Measurements from ENCODE around the gene PRKAR1B.

The PRKAR1B gene

GRCh38 chr7:739983-740942 is 13.2 kb upstream of the PRKAR1B start:
- no peak for DNase-seq (ENCODE audit: low read depth, low spot score)

- no peak for DNase-seq (ENCODE audit: low read depth, low spot score)
Measured at GRCh38 chr7:739455-739982, 12.4 kb upstream of the PRKAR1B start.

GRCh38 chr7:738723-739454 is 11.8 kb upstream of the PRKAR1B start:
- DNase-seq (ENCODE audit: low read depth, low spot score): no peak

GRCh38 chr7:738241-738640 is 11.2 kb upstream of the PRKAR1B start:
- no peak for DNase-seq (ENCODE audit: low read depth, low spot score)

- DNase-seq (ENCODE audit: low read depth, low spot score): no peak
Measured at GRCh38 chr7:734808-735207, 7.7 kb upstream of the PRKAR1B start.

GRCh38 chr7:734214-734613 is 7.1 kb upstream of the PRKAR1B start:
- DNase-seq (ENCODE audit: low read depth, low spot score): no peak

GRCh38 chr7:732556-732955 is 5.5 kb upstream of the PRKAR1B start:
- no peak for DNase-seq (ENCODE audit: low read depth, low spot score)

- DNase-seq (ENCODE audit: low read depth, low spot score): peak; percentile 40
Measured at GRCh38 chr7:732094-732541, 5.0 kb upstream of the PRKAR1B start.

GRCh38 chr7:731440-732085 is 4.5 kb upstream of the PRKAR1B start:
- no peak for DNase-seq (ENCODE audit: low read depth, low spot score)

- no peak for DNase-seq (ENCODE audit: low read depth, low spot score)
Measured at GRCh38 chr7:730501-731439, 3.7 kb upstream of the PRKAR1B start.

- DNase-seq (ENCODE audit: low read depth, low spot score): no peak
Measured at GRCh38 chr7:729140-730000, 2.3 kb upstream of the PRKAR1B start.

GRCh38 chr7:728602-729001 is 1.5 kb upstream of the PRKAR1B start:
- DNase-seq (ENCODE audit: low read depth, low spot score): no peak

GRCh38 chr7:727806-728460 is 852 bp upstream of the PRKAR1B start:
- DNase-seq (ENCODE audit: low read depth, low spot score): peak; percentile 20

GRCh38 chr7:726854-727103 is 302 bp downstream of the PRKAR1B start:
- peak; percentile 44 for DNase-seq (ENCODE audit: low read depth, low spot score)

GRCh38 chr7:726084-726853 is 812 bp downstream of the PRKAR1B start, which contains the start of gene DNAAF5:
Gene DNAAF5, plus strand, starts transcription at chr7:726699. Its CDS starts 22 bp downstream, at chr7:726721.
- peak; percentile 93 for DNase-seq (ENCODE audit: low read depth, low spot score)

GRCh38 chr7:725223-726005 is 1.7 kb downstream of the PRKAR1B start:
- peak; percentile 65 for DNase-seq (ENCODE audit: low read depth, low spot score)

GRCh38 chr7:724298-724697 is 2.8 kb downstream of the PRKAR1B start:
- DNase-seq (ENCODE audit: low read depth, low spot score): no peak

GRCh38 chr7:723541-723940 is 3.5 kb downstream of the PRKAR1B start:
- DNase-seq (ENCODE audit: low read depth, low spot score): no peak
